ENCODE results near the gene GAL3ST2.

The GAL3ST2 gene

DNA sequence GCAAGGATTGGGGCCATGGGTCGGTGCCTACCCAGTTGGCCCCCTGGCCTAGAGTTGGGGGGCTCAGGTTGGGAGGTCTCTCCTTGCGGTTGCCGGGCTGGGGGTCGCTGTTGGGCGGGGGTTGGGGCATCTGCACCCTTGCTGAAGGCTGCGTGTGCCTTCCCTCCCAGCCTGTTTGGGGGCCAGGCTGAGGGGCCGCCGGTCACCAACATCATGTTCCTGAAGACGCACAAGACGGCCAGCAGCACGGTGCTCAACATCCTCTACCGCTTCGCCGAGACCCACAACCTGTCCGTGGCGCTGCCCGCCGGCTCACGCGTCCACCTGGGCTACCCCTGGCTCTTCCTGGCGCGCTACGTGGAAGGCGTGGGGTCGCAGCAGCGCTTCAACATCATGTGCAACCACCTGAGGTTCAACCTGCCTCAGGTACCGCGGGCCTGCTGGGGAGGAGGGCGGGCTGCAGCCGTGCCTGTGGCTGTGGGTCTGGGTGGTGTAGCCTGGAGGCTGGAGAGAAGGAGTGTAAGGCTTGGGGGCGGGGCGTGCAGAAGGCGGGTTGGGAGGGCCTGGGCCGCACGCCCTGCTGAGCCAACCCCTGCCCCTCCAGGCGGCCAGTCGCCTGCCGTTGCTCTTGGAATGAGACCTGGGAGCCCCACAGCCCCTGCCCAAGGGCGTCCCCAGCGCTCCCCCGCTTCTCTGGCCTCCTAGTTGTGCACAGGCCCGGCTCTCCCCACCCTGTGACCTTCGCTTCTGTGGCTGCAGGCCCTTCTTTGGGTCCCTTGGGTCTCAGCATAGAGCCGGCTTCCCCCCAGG lies 25.2 kb downstream of the GAL3ST2 start:
- TF ChIP-seq ISL1 (CRISPR knock-in tag; IDR thresholded peaks at IDR 0.05) = no peak
- TF ChIP-seq ZFP3 (CRISPR knock-in tag; IDR thresholded peaks at IDR 0.05) = no peak
- no peak for TF ChIP-seq CSDC2 (CRISPR knock-in tag; IDR thresholded peaks at IDR 0.05)
- TF ChIP-seq, protein P1, sequence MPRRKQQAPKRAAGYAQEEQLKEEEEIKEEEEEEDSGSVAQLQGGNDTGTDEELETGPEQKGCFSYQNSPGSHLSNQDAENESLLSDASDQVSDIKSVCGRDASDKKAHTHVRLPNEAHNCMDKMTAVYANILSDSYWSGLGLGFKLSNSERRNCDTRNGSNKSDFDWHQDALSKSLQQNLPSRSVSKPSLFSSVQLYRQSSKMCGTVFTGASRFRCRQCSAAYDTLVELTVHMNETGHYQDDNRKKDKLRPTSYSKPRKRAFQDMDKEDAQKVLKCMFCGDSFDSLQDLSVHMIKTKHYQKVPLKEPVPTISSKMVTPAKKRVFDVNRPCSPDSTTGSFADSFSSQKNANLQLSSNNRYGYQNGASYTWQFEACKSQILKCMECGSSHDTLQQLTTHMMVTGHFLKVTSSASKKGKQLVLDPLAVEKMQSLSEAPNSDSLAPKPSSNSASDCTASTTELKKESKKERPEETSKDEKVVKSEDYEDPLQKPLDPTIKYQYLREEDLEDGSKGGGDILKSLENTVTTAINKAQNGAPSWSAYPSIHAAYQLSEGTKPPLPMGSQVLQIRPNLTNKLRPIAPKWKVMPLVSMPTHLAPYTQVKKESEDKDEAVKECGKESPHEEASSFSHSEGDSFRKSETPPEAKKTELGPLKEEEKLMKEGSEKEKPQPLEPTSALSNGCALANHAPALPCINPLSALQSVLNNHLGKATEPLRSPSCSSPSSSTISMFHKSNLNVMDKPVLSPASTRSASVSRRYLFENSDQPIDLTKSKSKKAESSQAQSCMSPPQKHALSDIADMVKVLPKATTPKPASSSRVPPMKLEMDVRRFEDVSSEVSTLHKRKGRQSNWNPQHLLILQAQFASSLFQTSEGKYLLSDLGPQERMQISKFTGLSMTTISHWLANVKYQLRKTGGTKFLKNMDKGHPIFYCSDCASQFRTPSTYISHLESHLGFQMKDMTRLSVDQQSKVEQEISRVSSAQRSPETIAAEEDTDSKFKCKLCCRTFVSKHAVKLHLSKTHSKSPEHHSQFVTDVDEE (CRISPR knock-in tag; IDR thresholded peaks at IDR 0.05) = no peak
- no peak for TF ChIP-seq TCF4 (CRISPR knock-in tag; IDR thresholded peaks at IDR 0.05; ENCODE audit: borderline replicate concordance)
- TF ChIP-seq, protein P2, sequence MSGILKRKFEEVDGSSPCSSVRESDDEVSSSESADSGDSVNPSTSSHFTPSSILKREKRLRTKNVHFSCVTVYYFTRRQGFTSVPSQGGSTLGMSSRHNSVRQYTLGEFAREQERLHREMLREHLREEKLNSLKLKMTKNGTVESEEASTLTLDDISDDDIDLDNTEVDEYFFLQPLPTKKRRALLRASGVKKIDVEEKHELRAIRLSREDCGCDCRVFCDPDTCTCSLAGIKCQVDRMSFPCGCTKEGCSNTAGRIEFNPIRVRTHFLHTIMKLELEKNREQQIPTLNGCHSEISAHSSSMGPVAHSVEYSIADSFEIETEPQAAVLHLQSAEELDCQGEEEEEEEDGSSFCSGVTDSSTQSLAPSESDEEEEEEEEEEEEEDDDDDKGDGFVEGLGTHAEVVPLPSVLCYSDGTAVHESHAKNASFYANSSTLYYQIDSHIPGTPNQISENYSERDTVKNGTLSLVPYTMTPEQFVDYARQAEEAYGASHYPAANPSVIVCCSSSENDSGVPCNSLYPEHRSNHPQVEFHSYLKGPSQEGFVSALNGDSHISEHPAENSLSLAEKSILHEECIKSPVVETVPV (CRISPR knock-in tag; IDR thresholded peaks at IDR 0.05) = no peak
- TF ChIP-seq ZNF70 (CRISPR knock-in tag; IDR thresholded peaks at IDR 0.05) = no peak
- no peak for TF ChIP-seq ARNTL (CRISPR knock-in tag; IDR thresholded peaks at IDR 0.05; ENCODE audit: borderline replicate concordance, low read depth)
- TF ChIP-seq ZFP30 (CRISPR knock-in tag; IDR thresholded peaks at IDR 0.05) = no peak
- TF ChIP-seq, protein P3, sequence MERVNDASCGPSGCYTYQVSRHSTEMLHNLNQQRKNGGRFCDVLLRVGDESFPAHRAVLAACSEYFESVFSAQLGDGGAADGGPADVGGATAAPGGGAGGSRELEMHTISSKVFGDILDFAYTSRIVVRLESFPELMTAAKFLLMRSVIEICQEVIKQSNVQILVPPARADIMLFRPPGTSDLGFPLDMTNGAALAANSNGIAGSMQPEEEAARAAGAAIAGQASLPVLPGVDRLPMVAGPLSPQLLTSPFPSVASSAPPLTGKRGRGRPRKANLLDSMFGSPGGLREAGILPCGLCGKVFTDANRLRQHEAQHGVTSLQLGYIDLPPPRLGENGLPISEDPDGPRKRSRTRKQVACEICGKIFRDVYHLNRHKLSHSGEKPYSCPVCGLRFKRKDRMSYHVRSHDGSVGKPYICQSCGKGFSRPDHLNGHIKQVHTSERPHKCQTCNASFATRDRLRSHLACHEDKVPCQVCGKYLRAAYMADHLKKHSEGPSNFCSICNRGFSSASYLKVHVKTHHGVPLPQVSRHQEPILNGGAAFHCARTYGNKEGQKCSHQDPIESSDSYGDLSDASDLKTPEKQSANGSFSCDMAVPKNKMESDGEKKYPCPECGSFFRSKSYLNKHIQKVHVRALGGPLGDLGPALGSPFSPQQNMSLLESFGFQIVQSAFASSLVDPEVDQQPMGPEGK (CRISPR knock-in tag; IDR thresholded peaks at IDR 0.05; ENCODE audit: borderline replicate concordance) = no peak
- TF ChIP-seq, protein P4, sequence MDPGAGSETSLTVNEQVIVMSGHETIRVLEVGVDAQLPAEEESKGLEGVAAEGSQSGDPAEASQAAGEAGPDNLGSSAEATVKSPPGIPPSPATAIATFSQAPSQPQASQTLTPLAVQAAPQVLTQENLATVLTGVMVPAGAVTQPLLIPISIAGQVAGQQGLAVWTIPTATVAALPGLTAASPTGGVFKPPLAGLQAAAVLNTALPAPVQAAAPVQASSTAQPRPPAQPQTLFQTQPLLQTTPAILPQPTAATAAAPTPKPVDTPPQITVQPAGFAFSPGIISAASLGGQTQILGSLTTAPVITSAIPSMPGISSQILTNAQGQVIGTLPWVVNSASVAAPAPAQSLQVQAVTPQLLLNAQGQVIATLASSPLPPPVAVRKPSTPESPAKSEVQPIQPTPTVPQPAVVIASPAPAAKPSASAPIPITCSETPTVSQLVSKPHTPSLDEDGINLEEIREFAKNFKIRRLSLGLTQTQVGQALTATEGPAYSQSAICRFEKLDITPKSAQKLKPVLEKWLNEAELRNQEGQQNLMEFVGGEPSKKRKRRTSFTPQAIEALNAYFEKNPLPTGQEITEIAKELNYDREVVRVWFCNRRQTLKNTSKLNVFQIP (CRISPR knock-in tag; IDR thresholded peaks at IDR 0.05; ENCODE audit: borderline replicate concordance, low read depth) = no peak
- TF ChIP-seq ZC3H10 (CRISPR knock-in tag; IDR thresholded peaks at IDR 0.05) = no peak
- TF ChIP-seq TOX (CRISPR knock-in tag; IDR thresholded peaks at IDR 0.05; ENCODE audit: borderline replicate concordance) = no peak
- TF ChIP-seq OSR1 (CRISPR knock-in tag; IDR thresholded peaks at IDR 0.05) = no peak
- TF ChIP-seq PPARA (CRISPR knock-in tag; IDR thresholded peaks at IDR 0.05; ENCODE audit: borderline replicate concordance) = no peak
- no peak for TF ChIP-seq SNAI2 (CRISPR knock-in tag; IDR thresholded peaks at IDR 0.05)
- TF ChIP-seq ZNF565 (CRISPR knock-in tag; conservative IDR thresholded peaks at IDR 0.05; ENCODE audit: low read depth) = no peak
- no peak for TF ChIP-seq BACH2 (CRISPR knock-in tag; IDR thresholded peaks at IDR 0.05; ENCODE audit: borderline replicate concordance)
- TF ChIP-seq RARB (CRISPR knock-in tag; IDR thresholded peaks at IDR 0.05) = no peak
- no peak for ATAC-seq

DNA sequence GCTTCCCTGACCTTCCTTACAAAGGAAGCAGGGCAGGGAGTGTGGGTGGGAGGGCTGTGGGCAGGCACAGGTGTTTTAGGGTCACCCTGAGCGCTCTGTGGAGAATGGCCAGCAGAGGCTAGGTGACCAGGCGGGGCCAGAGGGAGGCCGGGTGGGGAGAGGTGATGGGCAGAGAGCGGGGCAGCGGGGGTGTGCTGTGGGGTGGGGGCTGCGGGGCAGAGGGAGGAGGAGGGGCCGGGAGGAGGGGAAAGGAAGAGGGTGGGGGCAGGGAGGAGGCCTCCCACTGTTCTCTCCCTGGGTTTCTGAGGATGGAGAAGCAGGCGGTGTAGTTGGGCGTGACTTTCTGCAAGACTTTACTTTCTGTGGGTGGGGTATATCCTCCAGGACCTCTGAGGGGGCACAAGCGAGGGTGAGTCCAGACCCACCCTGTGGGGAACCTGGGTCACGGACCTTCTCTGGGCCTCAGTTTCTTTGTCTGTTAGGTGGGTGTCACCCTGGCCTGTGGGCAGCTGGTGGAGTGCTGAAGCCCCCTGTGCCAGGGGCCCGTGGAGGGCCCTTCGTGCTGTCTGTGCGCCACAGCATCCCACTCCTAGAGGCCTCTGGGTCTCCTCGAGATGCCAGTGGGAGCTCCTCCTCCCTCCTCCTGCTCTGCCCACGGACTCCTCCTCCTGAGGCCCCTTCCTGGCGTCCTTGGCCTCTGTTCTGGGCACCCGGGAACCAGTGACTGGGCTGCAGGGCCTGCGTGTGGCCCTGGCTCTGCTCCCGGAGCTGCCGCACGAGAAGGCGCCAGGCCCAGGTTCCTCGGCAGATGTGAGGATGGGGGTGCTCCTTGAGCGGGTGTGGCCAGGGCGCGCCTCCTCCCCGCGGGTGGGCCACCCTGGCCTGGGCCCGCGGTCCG lies 26.0 kb downstream of the GAL3ST2 start:
- no peak for ATAC-seq
- TF ChIP-seq GLIS3 (CRISPR knock-in tag; IDR thresholded peaks at IDR 0.05) = no peak
- TF ChIP-seq ZFP3 (CRISPR knock-in tag; IDR thresholded peaks at IDR 0.05) = no peak
- TF ChIP-seq, protein P2 (CRISPR knock-in tag; IDR thresholded peaks at IDR 0.05) = no peak
- TF ChIP-seq, protein P3 (CRISPR knock-in tag; IDR thresholded peaks at IDR 0.05; ENCODE audit: borderline replicate concordance) = no peak
- no peak for TF ChIP-seq ZNF70 (CRISPR knock-in tag; IDR thresholded peaks at IDR 0.05)
- no peak for TF ChIP-seq SNAI2 (CRISPR knock-in tag; IDR thresholded peaks at IDR 0.05)
- TF ChIP-seq ZNF8 (CRISPR knock-in tag; IDR thresholded peaks at IDR 0.05) = no peak
- no peak for TF ChIP-seq TOX (CRISPR knock-in tag; IDR thresholded peaks at IDR 0.05; ENCODE audit: borderline replicate concordance)

All from SK-N-SH treated with all-trans-retinoic acid at 6 μM for 48 hours (cell line).